Amniotic epithelial cell (primary cell): Measurements from ENCODE around the gene TTC3.
"Not testable (repeated sequence)": the region's sequence is repeated elsewhere in the genome, so short reads cannot be mapped to it uniquely, and the experiment has no call there.

Experiments used
- DNase-seq: peaks from one replicate; pipeline ENCODE4 v3.0.0-alpha.2; 2010; ENCODE audit warnings: low read depth

TTC3 gene

GRCh38 chr21:37196847-37197246, 123.8 kb downstream of the TTC3 start:
- no peak for DNase-seq

DNA sequence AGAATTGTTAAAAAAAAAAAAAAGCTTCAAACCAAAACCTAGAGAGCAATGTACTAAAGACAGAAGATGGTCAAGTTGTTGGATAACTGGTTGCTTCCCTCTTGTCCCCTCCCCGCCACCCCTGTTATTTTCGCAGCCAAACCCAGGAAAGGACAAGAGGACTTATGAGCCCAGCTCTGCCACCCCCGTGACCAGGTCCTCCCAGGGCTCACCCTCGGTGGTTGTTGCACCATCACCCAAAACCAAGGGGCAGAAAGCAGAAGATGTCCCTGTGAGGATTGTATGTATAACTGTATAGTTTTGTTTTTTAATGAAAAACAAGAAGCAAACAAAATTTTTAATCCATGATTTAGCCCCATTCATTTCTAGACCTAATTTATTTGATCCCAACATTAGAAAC, 124.7 kb downstream of the TTC3 start:
- no peak for DNase-seq

- peak; percentile 64 for DNase-seq
Measured at GRCh38 chr21:37199057-37199924, 126.2 kb downstream of the TTC3 start.

- no peak for DNase-seq
Measured at GRCh38 chr21:37200641-37201480, 127.8 kb downstream of the TTC3 start.

DNA sequence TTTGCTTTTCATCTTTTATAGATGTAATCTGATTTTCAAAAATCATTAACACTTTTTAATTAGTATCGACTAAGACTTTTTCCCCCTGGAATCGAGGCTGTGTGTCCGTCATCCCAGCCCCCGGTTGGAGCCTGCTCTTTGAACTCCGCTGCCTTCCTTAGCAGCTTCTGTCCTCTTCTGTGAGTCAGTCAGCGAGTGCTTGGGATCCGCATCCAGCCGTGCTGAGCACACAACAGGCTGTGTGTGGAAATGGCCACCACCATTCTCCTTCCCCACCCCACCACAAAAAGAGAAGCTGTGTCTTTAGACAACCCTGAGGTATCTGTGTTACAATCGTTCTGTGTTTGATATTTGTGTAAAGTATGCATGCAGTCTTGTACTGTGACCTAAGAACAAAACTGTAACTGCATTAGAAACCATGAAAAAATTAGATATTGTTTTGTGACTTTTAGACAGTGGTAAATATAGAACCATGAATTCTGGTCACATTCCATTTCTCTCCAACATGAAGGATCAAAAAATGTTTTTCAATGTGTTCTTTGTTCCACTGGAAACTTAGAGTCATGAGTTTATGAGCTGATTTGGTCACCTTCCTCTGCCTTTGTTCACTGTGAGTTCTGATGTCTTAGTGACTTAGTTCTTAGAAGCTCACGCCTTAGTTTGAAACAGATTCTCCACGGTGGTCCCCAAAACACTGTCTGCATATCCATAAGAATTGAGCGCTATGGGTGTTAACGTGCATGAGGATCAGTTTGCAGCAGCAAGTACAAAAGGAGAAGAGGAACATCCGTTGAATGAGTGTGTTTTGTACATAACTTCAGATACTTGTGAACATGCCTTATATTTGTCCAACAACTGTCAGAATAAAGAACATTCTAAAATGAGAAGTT, 129.4 kb downstream of the TTC3 start:
- no peak for DNase-seq

DNA sequence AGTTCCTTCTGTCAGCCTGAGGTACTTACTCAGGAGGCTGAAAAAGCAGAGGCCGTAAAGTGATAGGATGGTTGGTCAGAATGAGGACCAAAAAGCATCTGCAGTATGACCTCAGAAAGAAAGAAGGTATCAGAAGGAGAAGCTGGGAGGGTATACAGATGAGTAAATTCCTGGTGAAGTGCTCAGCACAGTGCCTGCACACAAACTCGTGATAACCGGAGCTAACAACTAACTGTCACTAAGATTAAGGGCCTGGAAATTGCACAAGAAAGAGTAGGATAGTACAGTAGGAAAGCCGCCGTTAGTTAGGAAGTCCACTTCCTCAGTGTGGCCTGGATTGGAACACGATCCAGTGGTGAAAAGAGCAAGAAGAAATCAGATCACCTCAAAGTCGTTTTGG, 131.5 kb downstream of the TTC3 start:
- peak; percentile 94 for DNase-seq

DNA sequence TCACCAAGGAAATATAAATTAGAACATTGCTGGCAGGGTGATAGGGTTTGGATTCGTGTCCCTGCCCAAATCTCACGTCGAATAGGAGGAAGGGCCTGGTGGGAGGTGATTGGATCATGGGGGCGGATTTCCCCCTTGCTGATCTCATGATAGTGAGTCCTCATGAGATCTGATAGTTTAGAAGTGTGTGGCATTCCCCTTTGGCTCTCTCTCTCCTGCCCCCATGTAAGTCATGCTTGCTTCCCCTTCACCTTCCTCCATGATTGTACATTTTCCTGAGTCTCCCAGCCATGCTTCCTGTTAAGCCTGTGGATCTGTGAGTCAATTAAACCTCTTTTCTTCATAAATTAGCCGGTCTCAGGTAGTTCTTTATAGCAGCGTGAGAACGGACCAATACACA, 133.4 kb downstream of the TTC3 start:
- no peak for DNase-seq

DNA sequence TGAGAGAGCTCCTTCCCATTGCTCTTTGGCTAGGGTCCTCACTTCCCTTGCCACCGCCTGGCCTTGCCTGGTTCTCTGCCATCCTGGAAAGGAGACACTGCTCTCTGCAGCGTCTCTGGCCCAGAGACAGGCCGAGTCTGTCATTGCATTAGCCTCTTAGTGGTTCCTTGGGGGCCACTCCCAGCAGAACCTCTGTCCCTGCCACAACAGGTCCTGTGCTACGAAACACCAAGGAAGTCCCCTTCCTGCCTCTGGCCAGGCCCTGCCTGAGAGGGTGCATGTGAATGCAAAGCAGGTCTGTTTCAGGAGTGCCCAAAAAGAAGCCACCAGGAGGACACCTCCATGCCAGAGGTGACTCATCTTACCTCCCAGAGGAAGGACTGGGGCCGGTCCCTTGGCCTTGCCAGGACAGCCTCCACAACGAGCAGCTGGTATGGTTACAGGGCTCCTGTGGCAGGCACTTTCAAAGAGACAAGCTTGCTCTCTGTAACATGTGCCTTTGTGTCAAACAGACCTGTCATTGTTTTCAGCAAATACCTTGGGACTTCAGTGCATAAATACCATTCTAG, 134.5 kb downstream of the TTC3 start:
- DNase-seq: no peak

- DNase-seq: no peak
Measured at GRCh38 chr21:37208056-37208721, 135.1 kb downstream of the TTC3 start.

GRCh38 chr21:37208741-37209225, 135.7 kb downstream of the TTC3 start:
- no peak for DNase-seq

GRCh38 chr21:37210130-37210529, 137.1 kb downstream of the TTC3 start:
- no peak for DNase-seq

DNA sequence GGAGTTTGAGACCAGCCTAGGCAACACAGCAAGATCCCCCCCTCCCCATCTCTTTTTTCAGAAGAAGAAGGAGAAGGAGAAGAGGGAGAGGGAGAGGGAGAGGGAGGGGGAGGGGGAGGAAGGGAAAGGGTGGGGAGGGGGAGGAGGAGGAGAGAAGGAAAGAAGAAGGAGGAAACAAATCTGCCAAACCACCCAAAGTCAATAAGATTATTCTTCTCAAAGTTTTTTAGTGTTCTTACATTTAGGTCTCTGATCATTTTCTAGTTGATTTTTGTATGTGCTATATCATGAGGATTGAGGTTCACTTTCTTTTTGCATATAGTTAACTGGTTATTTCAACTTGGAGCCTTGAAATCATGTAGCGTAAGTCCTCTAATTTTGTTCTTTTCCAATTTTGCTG, 137.7 kb downstream of the TTC3 start:
- no peak for DNase-seq

DNA sequence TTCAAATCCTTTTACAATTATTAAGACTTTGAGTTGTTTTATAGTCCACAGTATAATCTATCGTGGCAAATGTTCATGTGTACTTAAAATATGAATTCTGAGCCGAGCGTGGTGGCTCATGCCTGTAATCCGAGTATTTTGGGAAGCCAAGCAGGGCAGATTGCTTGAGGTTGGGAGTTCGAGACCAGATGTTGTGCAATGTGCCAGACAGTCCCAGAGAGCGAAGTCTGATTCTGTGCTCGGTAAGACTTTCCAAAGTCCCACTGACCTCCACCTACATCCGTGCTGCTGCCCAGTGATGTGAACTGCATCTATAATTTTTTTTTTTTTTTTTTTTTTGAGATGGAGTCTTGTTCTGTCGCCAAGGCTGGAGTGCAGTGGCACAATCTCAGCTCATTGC, 141.9 kb downstream of the TTC3 start:
- no peak for DNase-seq

DNA sequence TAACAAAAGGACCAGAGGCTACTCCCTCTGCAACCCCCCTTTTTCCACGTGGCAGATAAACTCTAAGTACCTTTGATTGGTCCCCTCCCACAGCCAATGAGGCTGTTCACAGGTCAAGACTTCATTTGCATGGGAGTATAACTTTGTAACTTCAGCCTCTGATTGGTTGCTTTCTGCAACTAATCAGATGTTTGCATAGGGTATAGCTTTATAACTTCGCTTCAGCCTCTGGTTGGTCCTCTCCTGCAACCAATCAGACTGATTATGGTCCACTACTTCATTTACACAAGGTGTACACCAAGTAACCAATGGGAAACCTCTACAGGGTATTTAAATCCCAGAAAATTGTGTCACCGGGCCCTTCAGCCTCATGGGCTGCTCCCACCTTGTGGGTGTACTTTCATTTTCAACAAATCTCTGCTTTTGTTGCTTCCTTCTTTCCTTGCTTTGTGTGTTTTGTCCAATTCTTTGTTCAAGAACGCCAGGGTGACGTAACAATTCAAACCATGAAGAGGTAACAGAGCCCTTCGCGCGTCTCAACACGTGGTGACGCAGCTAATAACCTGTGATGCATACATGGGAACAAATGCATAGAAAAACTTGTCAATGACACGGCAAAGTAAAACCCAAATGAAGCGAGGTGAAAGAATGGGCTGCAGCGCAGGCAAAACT, 146.8 kb downstream of the TTC3 start:
- peak; percentile 13 for DNase-seq

DNA sequence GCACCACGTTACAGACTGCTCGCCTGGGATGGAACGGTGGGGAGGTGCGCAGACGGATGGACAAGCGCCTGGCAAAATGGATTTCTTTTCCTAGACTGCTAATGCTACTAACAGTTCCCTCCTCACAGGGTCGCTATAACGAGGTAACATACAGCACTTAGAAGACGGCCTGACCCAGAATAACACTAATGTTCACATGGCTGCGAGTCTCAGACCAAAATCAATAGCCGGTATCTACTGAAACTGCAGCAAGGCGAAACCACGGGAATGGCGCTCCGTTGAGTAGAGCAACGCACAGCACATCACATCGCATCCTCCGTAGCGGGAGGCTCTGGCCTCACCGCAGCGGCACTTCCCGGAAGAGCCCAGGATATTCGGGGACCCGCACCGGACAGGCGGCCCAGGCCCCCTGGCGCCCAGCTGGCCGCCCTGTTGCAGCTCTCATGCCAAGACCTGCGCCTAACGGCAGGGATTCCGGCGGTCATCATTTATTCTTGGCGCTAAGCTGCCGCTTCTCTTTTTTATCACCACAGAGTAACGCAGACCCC, 147.5 kb downstream of the TTC3 start:
- DNase-seq: peak; percentile 32

- DNase-seq: peak; percentile 88
Measured at GRCh38 chr21:37220981-37221664, 148.1 kb downstream of the TTC3 start.

DNA sequence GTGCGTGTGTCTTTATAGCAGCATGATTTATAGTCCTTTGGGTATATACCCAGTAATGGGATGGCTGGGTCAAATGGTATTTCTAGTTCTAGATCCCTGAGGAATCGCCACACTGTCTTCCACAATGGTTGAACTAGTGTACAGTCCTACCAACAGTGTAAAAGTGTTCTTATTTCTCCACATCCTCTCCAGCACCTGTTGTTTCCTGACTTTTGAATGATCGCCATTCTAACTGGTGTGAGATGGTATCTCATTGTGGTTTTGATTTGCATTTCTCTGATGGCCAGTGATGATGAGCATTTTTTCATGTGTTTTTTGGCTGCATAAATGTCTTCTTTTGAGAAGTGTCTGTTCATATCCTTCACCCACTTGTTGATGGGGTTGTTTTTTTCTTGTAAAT, 149.2 kb downstream of the TTC3 start:
- DNase-seq: not testable (repeated sequence)

DNA sequence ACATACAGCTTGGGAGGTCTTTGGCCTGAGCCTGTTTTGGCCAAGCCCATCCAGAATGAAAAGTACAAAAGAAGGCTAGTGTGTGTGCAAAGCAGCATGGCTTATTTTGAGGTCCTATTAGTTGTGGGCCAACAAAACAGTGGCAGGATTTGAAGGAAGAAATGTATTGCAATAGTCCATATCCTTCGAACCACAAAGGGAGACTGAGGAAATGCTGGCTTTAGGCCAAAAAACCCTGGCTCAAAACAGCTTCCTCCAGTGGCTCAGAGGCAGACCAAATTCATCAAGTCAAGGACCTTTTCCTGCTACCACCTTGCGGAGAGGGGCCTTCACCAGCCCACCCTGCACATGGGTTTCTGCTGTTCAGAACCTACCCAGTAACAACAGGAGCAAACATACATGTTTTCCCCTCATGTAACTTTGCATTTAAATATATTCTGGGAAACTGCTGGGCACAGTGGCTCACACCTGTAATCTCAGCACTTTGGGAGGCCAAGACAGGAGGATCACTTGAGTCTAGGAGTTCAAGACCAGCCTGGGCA, 150.8 kb downstream of the TTC3 start:
- no peak for DNase-seq
